Muscle of leg (tissue), 11 donors: ENCODE measurements around the gene MATCAP1. TPM values are rescaled to one million over a fixed set of nuclear protein-coding genes. Genes with fewer than 3 reads are reported as not detected.
A peak's percentile ranks its signal among the peaks of the same experiment; 100 is the strongest.

Experiments
- DNase-seq: peaks from one replicate; pipeline ENCODE4 v3.0.0; 2013
- H3K27ac ChIP-seq: one replicate; pipeline ENCODE4 v1.5.1; 2013; ENCODE audit warnings: mild to moderate bottlenecking, low read length, control low read depth
- H3K27me3 ChIP-seq: one replicate; pipeline ENCODE4 v1.6.1; 2013; ENCODE audit warnings: low read length; ENCODE audit not compliant: control insufficient read depth, insufficient read depth
- H3K36me3 ChIP-seq: one replicate; pipeline ENCODE4 v1.6.1; 2013; ENCODE audit warnings: low read length; ENCODE audit not compliant: control insufficient read depth, insufficient read depth
- H3K4me1 ChIP-seq: one replicate; pipeline ENCODE4 v1.6.1; 2013; ENCODE audit warnings: low read length; ENCODE audit not compliant: control insufficient read depth, insufficient read depth
- H3K4me3 ChIP-seq: one replicate; pipeline ENCODE4 v1.5.1; 2013; ENCODE audit warnings: low read length, control low read depth
- H3K9me3 ChIP-seq: replicated peaks from 2 replicates; pipeline ENCODE4 v1.6.1; 2013; ENCODE audit warnings: low read depth, low read length; ENCODE audit not compliant: control insufficient read depth
- WGBS: methylation state at CpG from one replicate; pipeline ENCODE4 v1.1.5; 2013; ENCODE audit warnings: missing lambda C conversion rate; ENCODE audit not compliant: insufficient coverage; 5-methylcytosine and 5-hydroxymethylcytosine counted together
- polyA plus RNA-seq, 8 donors: library from polyadenylated mRNA; unstranded; fragments of 120-200 nt; gene quantifications; one replicate each; pipeline versions ENCODE4 v1.2.1 to v1.2.3, GENCODE V29; 2013; ENCODE audit warnings: inconsistent platforms in 1 of 8, low replicate concordance in 1 of 8; ENCODE audit not compliant: insufficient read length in 8 of 8, insufficient read depth in 1 of 8
- total RNA-seq: library from RNA; stranded (reverse); fragments of 120-200 nt; gene quantifications from one replicate; pipeline ENCODE4 v1.2.4, GENCODE V29; 2013

Gene MATCAP1
- total and polyA plus RNA-seq, 9 donors: 8.6 to 25.9 (median 20.7) TPM

- peaks cover 11% of the 10 kb centered on the region for H3K36me3 ChIP-seq
- no peaks in the 10 kb centered on the region for H3K9me3 ChIP-seq
- peaks cover 62% of the 10 kb centered on the region for H3K4me1 ChIP-seq
- H3K27me3 ChIP-seq: peaks cover 83% of the 10 kb centered on the region
- peak overlapping the region; percentile 62 for H3K27ac ChIP-seq
- WGBS: 1% methylated on average over 58 of the region's 71 CpGs
- peak overlapping the region; percentile 38 for H3K4me3 ChIP-seq
- peak; percentile 77 for DNase-seq
Observed at GRCh38 chr16:67173808-67174705, 9.7 kb downstream of the MATCAP1 start.

DNA sequence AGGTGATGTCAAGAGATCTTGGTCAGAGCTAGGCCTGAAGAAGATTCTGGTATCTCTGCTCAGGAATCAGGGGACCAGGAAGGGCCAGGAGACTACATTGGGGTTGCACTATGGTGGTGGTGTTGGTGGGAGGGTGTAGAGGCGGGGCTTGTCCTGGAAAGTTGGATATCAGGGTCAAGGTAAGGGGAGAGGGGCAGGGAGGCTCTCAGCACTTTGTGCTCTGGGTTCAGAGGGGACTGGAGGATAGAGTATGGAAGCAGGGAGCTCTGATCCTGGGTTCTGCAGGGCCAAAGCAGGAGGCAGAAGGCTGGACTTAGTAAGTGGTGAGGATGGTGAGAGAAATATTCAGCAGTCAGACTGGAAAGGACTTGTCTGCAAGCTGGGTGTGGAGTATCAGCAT lies 10.4 kb downstream of the MATCAP1 start:
- Histone ChIP-seq H3K9me3 (no peaks in the 10 kb centered on the region), H3K27me3 (peaks cover 90% of the 10 kb centered on the region), H3K27ac (peak overlapping the region; percentile 17), H3K36me3 (peaks cover 11% of the 10 kb centered on the region), H3K4me3 (peak overlapping the region; percentile 38), H3K4me1 (peaks cover 63% of the 10 kb centered on the region)
- WGBS: 69% methylated on average over 1 of the region's 1 CpG
- no peak for DNase-seq

GRCh38 chr16:67170949-67171649 lies 12.7 kb downstream of the MATCAP1 start:
- Histone ChIP-seq H3K27ac (peak overlapping the region; percentile 95), H3K36me3 (peaks cover 6% of the 10 kb centered on the region), H3K27me3 (peaks cover 97% of the 10 kb centered on the region), H3K4me3 (peak overlapping the region; percentile 49), H3K4me1 (peaks cover 55% of the 10 kb centered on the region), H3K9me3 (no peaks in the 10 kb centered on the region)
- 17% methylated on average over 12 of the region's 14 CpGs for WGBS
- no peak for DNase-seq

- peak; percentile 72 for DNase-seq
- peaks cover 97% of the 10 kb centered on the region for H3K27me3 ChIP-seq
- under 1% methylated on average over 30 of the region's 50 CpGs for WGBS
- H3K4me1 ChIP-seq: peaks cover 52% of the 10 kb centered on the region
- peak within 1 kb of the TSS; percentile 95 for H3K27ac ChIP-seq
- peak within 1 kb of the TSS; percentile 49 for H3K4me3 ChIP-seq
- H3K9me3 ChIP-seq: no peaks in the 10 kb centered on the region
- no peaks in the 10 kb centered on the region for H3K36me3 ChIP-seq
Observed at GRCh38 chr16:67170168-67170948, 13.4 kb downstream of the MATCAP1 start, which contains the start of gene NOL3. Gene NOL3, plus strand, starts transcription at chr16:67170538.

GRCh38 chr16:67169642-67170167 lies 14.1 kb downstream of the MATCAP1 start:
- Histone ChIP-seq H3K4me1 (peaks cover 53% of the 10 kb centered on the region), H3K9me3 (no peaks in the 10 kb centered on the region), H3K27ac (peak overlapping the region; percentile 85), H3K27me3 (peaks cover 97% of the 10 kb centered on the region), H3K36me3 (no peaks in the 10 kb centered on the region), H3K4me3 (peak overlapping the region; percentile 49)
- no peak for DNase-seq
- WGBS: 1% methylated on average over 21 of the region's 24 CpGs

- Histone ChIP-seq H3K27ac (peak overlapping the region; percentile 85), H3K4me1 (peaks cover 51% of the 10 kb centered on the region), H3K4me3 (no peak overlapping the region)
Observed at GRCh38 chr16:67169011-67169451, 14.7 kb downstream of the MATCAP1 start.

GRCh38 chr16:67167588-67167987 lies 16.2 kb downstream of the MATCAP1 start:
- 48% methylated on average over 7 of the region's 7 CpGs for WGBS
- H3K9me3 ChIP-seq: no peaks in the 10 kb centered on the region
- no peak overlapping the region for H3K27ac ChIP-seq
- peaks cover 53% of the 10 kb centered on the region for H3K4me1 ChIP-seq
- no peak overlapping the region for H3K4me3 ChIP-seq
- DNase-seq: no peak
- peaks cover 98% of the 10 kb centered on the region for H3K27me3 ChIP-seq
- H3K36me3 ChIP-seq: no peaks in the 10 kb centered on the region

More at GRCh38 chr16:67169011-67169451, 14.7 kb downstream of the MATCAP1 start:
- no peaks in the 10 kb centered on the region for H3K36me3 ChIP-seq
- no peaks in the 10 kb centered on the region for H3K9me3 ChIP-seq
- H3K27me3 ChIP-seq: peaks cover 96% of the 10 kb centered on the region
- DNase-seq: no peak
- 9% methylated on average over 9 of the region's 9 CpGs for WGBS

DNA sequence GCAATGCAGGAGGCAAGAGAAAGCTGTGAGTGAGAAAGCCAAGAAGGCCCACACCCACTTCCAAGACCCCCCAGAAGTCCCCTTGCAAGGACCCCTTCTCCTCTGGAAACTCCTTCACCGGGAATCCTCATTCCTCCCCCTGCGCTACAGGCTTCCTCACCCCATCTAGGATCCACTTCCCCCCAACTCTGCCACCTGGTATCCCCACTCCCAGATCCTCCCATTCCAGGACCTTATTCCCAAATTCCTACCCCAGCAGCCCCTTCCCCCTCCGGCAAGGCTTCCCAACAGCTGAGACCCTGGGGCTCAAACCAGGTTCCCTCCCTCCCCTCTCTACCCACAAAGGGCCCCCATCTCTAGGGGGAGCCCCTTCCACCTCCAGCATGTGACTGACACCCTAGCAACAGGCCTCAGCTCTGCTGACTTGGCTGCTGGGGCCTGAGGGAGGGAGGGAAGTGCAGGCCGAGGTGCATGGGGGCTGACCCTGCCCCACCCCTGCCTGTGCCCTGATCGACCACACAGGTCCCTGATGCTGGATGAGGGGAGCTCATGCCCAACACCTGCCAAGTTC lies 17.1 kb downstream of the MATCAP1 start:
- Histone ChIP-seq H3K4me1 (peaks cover 59% of the 10 kb centered on the region), H3K4me3 (no peak overlapping the region), H3K27me3 (peaks cover 98% of the 10 kb centered on the region), H3K27ac (no peak overlapping the region), H3K9me3 (no peaks in the 10 kb centered on the region), H3K36me3 (no peaks in the 10 kb centered on the region)
- no peak for DNase-seq
- WGBS: 41% methylated on average over 3 of the region's 5 CpGs

- Histone ChIP-seq H3K27ac (no peak overlapping the region), H3K36me3 (no peaks in the 10 kb centered on the region), H3K9me3 (no peaks in the 10 kb centered on the region), H3K27me3 (peaks cover 98% of the 10 kb centered on the region), H3K4me3 (no peak overlapping the region), H3K4me1 (peaks cover 60% of the 10 kb centered on the region)
- 0% methylated on average over 1 of the region's 18 CpGs for WGBS
- DNase-seq: no peak
Observed at GRCh38 chr16:67166110-67166547, 17.6 kb downstream of the MATCAP1 start.
